Measurements from ENCODE around the gene NLGN4Y.
"Not testable (repeated sequence)": the region's sequence is repeated elsewhere in the genome, so short reads cannot be mapped to it uniquely, and the experiment has no call there.

NLGN4Y gene

DNA sequence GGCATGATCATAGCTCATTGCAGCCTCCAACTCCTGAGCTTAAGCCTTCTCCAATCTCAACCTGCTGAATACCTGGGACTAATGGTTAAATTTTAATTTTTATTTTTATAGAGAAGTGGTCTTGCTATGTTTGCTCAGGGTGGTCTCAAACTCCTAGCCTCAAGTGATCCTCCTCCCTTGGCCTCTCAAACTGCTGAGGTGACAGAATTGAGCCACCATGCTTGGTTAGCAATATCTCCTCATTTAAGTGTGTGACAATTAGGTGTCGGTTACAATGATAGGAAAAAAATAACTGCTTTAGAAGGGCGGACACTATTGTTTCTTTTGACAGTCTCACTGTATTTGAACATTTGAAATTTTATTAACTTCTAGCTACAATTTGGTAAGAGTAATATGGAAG lies 300.3 kb downstream of the NLGN4Y start:
- Histone ChIP-seq H3K27me3 (no peaks in the 10 kb centered on the region), H3K36me3 (no peaks in the 10 kb centered on the region), H3K4me2 (no peak overlapping the region), H3K9me3 (replicated peaks in 1 of 11) (no peaks in the 10 kb centered on the region), H4K20me1 (no peaks in the 10 kb centered on the region), H3K4me3 (no peak overlapping the region), H3K4me1 (no peaks in the 10 kb centered on the region), H3K27ac (no peak overlapping the region), H3K9ac (no peak overlapping the region)
- no peak for TF ChIP-seq Cebpa-rat (IDR thresholded peaks at IDR 0.05)

GRCh38 chrY:14825728-14826127 lies 301.4 kb downstream of the NLGN4Y start:
- Histone ChIP-seq H3K36me3 (no peaks in the 10 kb centered on the region), H4K20me1 (no peaks in the 10 kb centered on the region), H3K9me3 (replicated peaks in 1 of 11) (no peaks in the 10 kb centered on the region), H3K27me3 (no peaks in the 10 kb centered on the region), H3K9ac (no peak overlapping the region), H3K4me3 (no peak overlapping the region), H3K4me1 (no peaks in the 10 kb centered on the region), H3K4me2 (no peak overlapping the region), H3K27ac (no peak overlapping the region)
- no peak for TF ChIP-seq Cebpa-rat (IDR thresholded peaks at IDR 0.05)

DNA sequence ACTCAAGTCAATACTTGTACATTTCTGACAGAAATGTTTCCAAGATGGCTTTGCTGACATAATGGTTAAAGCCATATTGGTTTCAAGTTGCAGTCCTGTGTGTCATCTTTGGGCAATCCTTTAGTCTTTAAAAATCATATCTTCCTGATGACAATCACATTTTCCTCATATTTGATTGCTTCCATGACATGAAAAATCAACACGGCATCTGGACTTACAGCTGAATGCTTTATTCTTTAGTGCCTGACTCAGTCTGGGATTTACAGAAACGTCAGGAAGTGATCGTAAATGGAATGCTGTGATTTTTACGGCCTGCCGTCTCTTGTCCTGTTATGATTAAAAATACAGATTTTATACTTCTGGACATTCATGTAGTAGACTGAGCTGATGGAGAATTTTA lies 304.2 kb downstream of the NLGN4Y start:
- no peaks in the 10 kb centered on the region for H3K36me3 ChIP-seq
- H3K4me3 ChIP-seq, result no peak overlapping the region
- TF ChIP-seq Cebpa-rat (IDR thresholded peaks at IDR 0.05), result no peak
- H4K20me1 ChIP-seq, result no peaks in the 10 kb centered on the region
- H3K27ac ChIP-seq, result no peak overlapping the region
- H3K9me3 ChIP-seq (replicated peaks in 1 of 11), result no peaks in the 10 kb centered on the region
- H3K4me2 ChIP-seq, result no peak overlapping the region
- H3K27me3 ChIP-seq, result no peaks in the 10 kb centered on the region
- no peaks in the 10 kb centered on the region for H3K4me1 ChIP-seq
- H3K9ac ChIP-seq, result no peak overlapping the region

DNA sequence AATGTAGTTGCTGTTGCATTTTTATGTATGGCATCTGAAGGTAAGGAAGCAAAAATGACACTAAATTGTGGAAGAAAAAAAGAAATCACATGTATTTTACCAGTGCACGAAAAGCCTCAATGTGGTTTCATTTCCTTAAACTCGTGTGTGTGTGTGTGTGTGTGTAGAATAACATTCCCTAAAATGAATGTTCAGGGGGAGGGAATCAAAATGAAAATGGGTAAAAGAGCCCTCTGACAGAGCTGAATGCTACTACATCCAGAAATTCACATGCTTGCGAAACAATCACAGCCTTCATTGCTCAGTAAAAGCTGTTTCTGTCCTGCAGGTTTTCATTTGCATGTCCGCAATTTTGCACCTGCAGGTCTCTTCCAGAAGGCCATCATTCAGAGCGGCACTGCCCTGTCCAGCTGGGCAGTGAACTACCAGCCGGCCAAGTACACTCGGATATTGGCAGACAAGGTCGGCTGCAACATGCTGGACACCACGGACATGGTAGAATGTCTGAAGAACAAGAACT lies 305.1 kb downstream of the NLGN4Y start:
- TF ChIP-seq Cebpa-rat (IDR thresholded peaks at IDR 0.05), result no peak
- Histone ChIP-seq H4K20me1 (no peaks in the 10 kb centered on the region), H3K27ac (no peak overlapping the region), H3K9ac (no peak overlapping the region), H3K36me3 (no peaks in the 10 kb centered on the region), H3K9me3 (replicated peaks in 1 of 11) (no peaks in the 10 kb centered on the region), H3K27me3 (no peaks in the 10 kb centered on the region), H3K4me2 (no peak overlapping the region), H3K4me1 (no peaks in the 10 kb centered on the region), H3K4me3 (no peak overlapping the region)

DNA sequence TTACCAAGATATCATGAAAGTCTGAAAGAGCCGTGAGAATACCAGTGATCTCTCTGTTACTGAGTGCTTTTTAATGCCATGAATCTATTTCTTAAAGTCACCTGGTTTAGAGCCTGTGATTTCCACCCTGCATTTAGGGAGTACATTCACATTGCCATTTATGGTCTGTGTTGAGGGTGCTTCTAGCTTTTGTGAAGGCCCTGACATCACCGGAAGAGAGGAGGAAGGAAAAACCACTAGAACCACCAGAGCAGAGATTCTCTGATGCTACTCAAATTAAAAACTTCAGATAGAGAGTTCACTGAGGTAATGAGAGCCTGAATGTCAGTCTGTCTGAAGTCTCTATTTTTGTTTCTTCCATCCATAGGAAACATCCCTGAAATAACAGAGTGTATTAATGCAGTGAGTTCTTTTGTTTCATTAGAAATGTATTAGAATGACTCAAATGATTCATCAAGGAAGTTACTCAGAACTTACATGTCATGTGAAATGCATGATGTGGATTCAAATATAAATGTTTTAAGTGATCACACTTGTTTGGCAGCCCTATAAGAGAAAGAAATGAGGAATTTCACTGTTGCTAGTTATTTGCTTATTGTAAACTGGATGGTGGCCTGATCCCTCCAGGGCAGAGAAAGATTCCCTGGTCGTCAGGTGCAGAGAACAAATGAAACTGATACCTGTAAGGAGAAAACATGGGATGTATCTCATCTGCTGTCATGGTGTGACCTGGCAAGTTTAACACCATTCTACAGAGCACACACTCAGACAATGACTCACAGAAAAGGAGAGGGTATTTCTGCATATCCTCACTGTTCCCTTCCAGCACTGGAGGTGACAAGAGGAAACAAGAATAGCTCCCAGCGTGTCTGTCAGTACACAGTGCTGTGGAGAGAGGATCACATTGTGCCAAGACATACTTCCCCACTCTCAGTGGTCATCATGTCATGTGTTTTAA lies 310.1 kb downstream of the NLGN4Y start:
- Histone ChIP-seq H3K4me2 (no peak overlapping the region), H3K27ac (no peak overlapping the region), H3K4me1 (no peaks in the 10 kb centered on the region), H3K36me3 (no peaks in the 10 kb centered on the region), H4K20me1 (no peaks in the 10 kb centered on the region), H3K4me3 (no peak overlapping the region), H3K27me3 (no peaks in the 10 kb centered on the region), H3K9ac (no peak overlapping the region), H3K9me3 (replicated peaks in 1 of 11) (no peaks in the 10 kb centered on the region)
- no peak for TF ChIP-seq Cebpa-rat (IDR thresholded peaks at IDR 0.05)

- TF ChIP-seq Cebpa-rat (IDR thresholded peaks at IDR 0.05), result no peak
- no peak overlapping the region for H3K27ac ChIP-seq
- H3K27me3 ChIP-seq, result no peaks in the 10 kb centered on the region
- H3K9me3 ChIP-seq (replicated peaks in 1 of 11), result no peaks in the 10 kb centered on the region
- H3K4me2 ChIP-seq, result no peak overlapping the region
- H3K36me3 ChIP-seq, result no peaks in the 10 kb centered on the region
- no peaks in the 10 kb centered on the region for H3K4me1 ChIP-seq
- no peaks in the 10 kb centered on the region for H4K20me1 ChIP-seq
- no peak overlapping the region for H3K4me3 ChIP-seq
- H3K9ac ChIP-seq, result no peak overlapping the region
Observed at GRCh38 chrY:14837466-14837865, 313.1 kb downstream of the NLGN4Y start.

DNA sequence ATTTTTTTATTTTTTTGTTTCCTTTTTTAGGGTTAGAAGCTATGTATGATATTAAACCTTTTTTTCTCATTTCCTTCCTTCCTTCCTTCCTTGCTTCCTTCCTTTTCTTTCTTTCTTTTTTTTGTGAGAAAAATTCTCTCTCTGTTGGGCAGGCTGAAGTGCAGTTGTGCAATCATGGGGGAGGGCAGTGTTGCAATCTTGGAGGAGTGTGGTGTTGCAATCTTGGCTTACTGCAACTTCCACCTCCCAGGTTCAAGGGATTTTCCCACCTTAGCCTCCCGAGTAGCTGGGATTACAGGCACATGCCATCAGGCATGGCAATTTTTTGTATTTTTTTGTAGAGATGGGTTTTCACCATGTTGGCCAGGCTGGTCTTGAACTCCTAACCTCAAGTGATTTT lies 326.4 kb downstream of the NLGN4Y start:
- no peaks in the 10 kb centered on the region for H3K4me1 ChIP-seq
- H3K9me3 ChIP-seq (replicated peaks in 1 of 11), result no peaks in the 10 kb centered on the region
- H3K27ac ChIP-seq, result no peak overlapping the region
- H3K9ac ChIP-seq, result no peak overlapping the region
- H3K4me3 ChIP-seq, result no peak overlapping the region
- H3K4me2 ChIP-seq, result no peak overlapping the region
- H3K27me3 ChIP-seq, result no peaks in the 10 kb centered on the region
- TF ChIP-seq Cebpa-rat (IDR thresholded peaks at IDR 0.05), result no peak
- H4K20me1 ChIP-seq, result no peaks in the 10 kb centered on the region
- H3K36me3 ChIP-seq, result no peaks in the 10 kb centered on the region

- no peaks in the 10 kb centered on the region for H4K20me1 ChIP-seq
- no peaks in the 10 kb centered on the region for H3K27me3 ChIP-seq
- no peak for TF ChIP-seq Cebpa-rat (IDR thresholded peaks at IDR 0.05)
- no peaks in the 10 kb centered on the region for H3K9me3 ChIP-seq (replicated peaks in 1 of 11)
- no peak overlapping the region for H3K9ac ChIP-seq
- no peak overlapping the region for H3K4me3 ChIP-seq
- no peak overlapping the region for H3K27ac ChIP-seq
- H3K4me1 ChIP-seq, result no peaks in the 10 kb centered on the region
- no peak overlapping the region for H3K4me2 ChIP-seq
- H3K36me3 ChIP-seq, result no peaks in the 10 kb centered on the region
Observed at GRCh38 chrY:14860448-14860847, 336.1 kb downstream of the NLGN4Y start.

GRCh38 chrY:14861033-14861432 lies 336.7 kb downstream of the NLGN4Y start:
- H3K4me1 ChIP-seq; H3K9me3 ChIP-seq (replicated peaks in 1 of 11); H3K4me3 ChIP-seq; H3K27me3 ChIP-seq; H3K36me3 ChIP-seq; H3K4me2 ChIP-seq; H4K20me1 ChIP-seq; H3K9ac ChIP-seq; H3K27ac ChIP-seq: not testable (repeated sequence)

DNA sequence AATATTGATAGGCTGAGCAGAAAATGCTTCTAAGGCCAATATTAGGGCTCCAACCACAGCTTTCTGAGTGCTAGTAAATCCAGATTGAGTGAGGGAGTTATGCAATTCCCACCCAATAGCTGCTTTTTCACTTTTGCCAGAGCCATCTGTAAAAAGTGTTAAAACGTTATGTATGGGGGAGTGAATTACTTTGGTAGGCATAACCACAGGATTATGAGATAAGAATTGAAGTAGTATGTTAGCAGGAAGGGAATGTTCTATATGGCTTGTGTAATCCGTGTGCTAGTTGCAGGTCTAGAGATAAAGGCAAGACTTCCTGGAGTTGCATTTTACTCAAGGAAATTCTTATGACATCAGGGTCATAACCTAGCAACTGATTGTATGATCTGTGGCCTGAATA lies 347.6 kb downstream of the NLGN4Y start:
- no peaks in the 10 kb centered on the region for H3K9me3 ChIP-seq (replicated peaks in 1 of 11)
- no peak for TF ChIP-seq Cebpa-rat (IDR thresholded peaks at IDR 0.05)
- H3K27ac ChIP-seq, result no peak overlapping the region
- no peak overlapping the region for H3K4me3 ChIP-seq
- no peak overlapping the region for H3K4me2 ChIP-seq
- no peak overlapping the region for H3K9ac ChIP-seq
- H3K27me3 ChIP-seq, result no peaks in the 10 kb centered on the region
- no peaks in the 10 kb centered on the region for H3K36me3 ChIP-seq
- no peaks in the 10 kb centered on the region for H4K20me1 ChIP-seq
- no peaks in the 10 kb centered on the region for H3K4me1 ChIP-seq

All from BLaER1 treated with 17β-estradiol and CSF1 and Interleukin-3, amounts not matched to agents 10 nM and 100 nM (cell line).